HFF-Myc (cell line): ENCODE results near the gene HNF4A.

Experiments
- DNase-seq: peaks from one replicate; pipeline ENCODE4 v3.0.0-alpha.2; 2011; ENCODE audit warnings: low read depth; ENCODE audit errors: extremely low read depth
- H3K4me3 ChIP-seq: replicated peaks from 2 replicates; pipeline ENCODE4 v1.5.1; 2011; ENCODE audit warnings: low read depth, mild to moderate bottlenecking, control low read depth, low read length
- TF ChIP-seq, protein P1 (sequence below): IDR thresholded peaks from 2 replicates; pipeline ENCODE4 v1.5.1; 2012; ENCODE audit warnings: mild to moderate bottlenecking, low read depth, low read length, control low read depth; ENCODE audit errors: missing control alignments

Gene HNF4A

GRCh38 chr20:44394702-44395460, 39.4 kb downstream of the HNF4A start:
- TF ChIP-seq, protein P1, sequence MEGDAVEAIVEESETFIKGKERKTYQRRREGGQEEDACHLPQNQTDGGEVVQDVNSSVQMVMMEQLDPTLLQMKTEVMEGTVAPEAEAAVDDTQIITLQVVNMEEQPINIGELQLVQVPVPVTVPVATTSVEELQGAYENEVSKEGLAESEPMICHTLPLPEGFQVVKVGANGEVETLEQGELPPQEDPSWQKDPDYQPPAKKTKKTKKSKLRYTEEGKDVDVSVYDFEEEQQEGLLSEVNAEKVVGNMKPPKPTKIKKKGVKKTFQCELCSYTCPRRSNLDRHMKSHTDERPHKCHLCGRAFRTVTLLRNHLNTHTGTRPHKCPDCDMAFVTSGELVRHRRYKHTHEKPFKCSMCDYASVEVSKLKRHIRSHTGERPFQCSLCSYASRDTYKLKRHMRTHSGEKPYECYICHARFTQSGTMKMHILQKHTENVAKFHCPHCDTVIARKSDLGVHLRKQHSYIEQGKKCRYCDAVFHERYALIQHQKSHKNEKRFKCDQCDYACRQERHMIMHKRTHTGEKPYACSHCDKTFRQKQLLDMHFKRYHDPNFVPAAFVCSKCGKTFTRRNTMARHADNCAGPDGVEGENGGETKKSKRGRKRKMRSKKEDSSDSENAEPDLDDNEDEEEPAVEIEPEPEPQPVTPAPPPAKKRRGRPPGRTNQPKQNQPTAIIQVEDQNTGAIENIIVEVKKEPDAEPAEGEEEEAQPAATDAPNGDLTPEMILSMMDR = no peak
- no peak for DNase-seq
- no peak overlapping the region for H3K4me3 ChIP-seq

GRCh38 chr20:44395461-44396340, 40.2 kb downstream of the HNF4A start:
- TF ChIP-seq, protein P1 = no peak
- no peak for DNase-seq
- H3K4me3 ChIP-seq = no peak overlapping the region

DNA sequence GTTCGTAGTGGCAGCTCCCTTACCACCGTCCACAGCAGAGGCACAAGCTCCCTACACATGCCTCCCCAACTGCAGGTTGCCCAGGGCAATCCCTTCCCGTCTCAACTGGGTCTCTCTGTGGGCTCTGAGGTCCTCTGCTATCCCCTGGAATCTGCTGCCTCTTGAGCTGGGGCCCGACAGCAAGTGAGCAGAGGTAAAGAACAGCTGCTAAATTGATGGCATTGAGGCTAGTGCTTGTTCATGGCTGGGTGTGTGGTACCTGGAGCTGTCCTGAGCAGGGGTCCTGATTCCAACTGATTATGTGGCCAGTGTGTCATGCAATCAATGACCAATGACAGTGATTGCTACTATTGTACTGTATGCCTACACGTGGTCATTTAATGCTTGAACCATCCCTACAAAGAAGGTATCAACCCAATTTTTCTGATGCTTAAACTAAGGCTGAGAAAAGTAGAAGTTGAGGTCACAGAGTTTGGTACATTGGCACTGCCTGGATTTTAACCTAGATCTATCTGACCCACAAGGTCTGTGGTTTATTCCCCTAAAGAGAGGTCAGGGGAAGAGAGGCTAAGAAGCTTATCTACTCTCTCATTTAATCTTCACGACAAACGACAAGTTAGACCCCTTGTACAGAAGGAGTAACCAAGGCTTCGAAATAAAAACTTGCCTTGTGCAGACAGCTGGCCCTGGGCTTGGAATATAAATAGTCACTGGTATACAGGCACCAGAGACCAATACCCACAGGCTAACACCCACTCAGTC, 41.1 kb downstream of the HNF4A start:
- H3K4me3 ChIP-seq = no peak overlapping the region
- TF ChIP-seq, protein P1 = no peak
- no peak for DNase-seq

GRCh38 chr20:44398335-44398734, 42.8 kb downstream of the HNF4A start:
- no peak for DNase-seq
- no peak overlapping the region for H3K4me3 ChIP-seq
- TF ChIP-seq, protein P1 = no peak

- H3K4me3 ChIP-seq = no peak overlapping the region
- TF ChIP-seq, protein P1 = no peak
- no peak for DNase-seq
These were observed 43.9 kb downstream of the HNF4A start for GRCh38 chr20:44399446-44399845.

- no peak for DNase-seq
- no peak overlapping the region for H3K4me3 ChIP-seq
- TF ChIP-seq, protein P1 = no peak
These were observed 45.1 kb downstream of the HNF4A start for GRCh38 chr20:44400671-44400969.
